ENCODE results near the gene ARHGAP23.

DNA sequence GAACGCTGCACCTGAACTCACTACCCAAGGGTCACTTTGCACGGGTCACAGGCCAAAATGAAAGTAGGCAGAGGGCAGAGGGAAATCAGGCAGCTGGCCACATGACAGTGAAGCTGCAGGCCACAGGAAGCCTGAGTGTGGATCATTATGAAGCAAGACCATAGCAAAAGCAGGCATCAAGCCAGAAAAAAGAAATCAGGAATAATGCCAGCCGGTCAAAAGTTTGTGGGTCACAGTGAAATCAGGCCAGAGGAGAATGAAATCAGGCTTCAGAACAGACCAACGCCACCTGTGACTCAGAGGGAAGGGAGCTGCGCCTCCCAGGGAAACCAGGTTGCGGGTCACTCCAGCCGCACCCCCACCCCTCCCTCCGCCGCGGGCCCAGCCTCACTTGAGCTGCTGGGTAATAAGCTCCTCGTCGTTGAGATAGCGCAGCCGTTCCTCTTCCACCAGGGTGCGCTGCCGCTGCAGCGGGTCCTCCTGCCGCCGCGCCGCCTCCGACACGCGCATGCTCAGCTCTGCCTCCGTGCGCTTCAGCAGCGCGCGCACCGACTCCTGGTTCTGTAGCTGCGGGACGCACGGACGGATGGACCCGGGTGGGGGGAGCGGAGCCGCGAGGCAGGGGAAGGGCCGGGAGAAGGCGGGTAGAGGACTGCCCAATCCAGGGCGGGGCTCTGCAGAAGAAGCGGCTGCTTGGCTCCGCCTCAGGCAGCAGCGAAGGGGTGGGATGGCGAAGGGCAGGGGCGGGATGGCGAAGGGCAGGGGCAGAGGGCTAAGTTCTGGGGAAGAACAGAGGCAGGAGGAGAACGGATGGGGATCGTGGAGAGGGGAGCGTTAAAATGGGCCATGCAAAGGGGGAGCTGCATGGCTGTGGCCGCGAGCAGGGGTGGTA, 129.8 kb downstream of the ARHGAP23 start:
- TF ChIP-seq, protein P1, sequence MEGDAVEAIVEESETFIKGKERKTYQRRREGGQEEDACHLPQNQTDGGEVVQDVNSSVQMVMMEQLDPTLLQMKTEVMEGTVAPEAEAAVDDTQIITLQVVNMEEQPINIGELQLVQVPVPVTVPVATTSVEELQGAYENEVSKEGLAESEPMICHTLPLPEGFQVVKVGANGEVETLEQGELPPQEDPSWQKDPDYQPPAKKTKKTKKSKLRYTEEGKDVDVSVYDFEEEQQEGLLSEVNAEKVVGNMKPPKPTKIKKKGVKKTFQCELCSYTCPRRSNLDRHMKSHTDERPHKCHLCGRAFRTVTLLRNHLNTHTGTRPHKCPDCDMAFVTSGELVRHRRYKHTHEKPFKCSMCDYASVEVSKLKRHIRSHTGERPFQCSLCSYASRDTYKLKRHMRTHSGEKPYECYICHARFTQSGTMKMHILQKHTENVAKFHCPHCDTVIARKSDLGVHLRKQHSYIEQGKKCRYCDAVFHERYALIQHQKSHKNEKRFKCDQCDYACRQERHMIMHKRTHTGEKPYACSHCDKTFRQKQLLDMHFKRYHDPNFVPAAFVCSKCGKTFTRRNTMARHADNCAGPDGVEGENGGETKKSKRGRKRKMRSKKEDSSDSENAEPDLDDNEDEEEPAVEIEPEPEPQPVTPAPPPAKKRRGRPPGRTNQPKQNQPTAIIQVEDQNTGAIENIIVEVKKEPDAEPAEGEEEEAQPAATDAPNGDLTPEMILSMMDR (IDR thresholded peaks at IDR 0.05; ENCODE audit: borderline replicate concordance, extremely low read depth, low read length, poor library complexity, severe bottlenecking) = peak; percentile 95
- TF ChIP-seq EZH2 (IDR thresholded peaks at IDR 0.05; ENCODE audit: borderline replicate concordance, low read depth, low read length, severe bottlenecking) = no peak

Measured in DND-41 (cell line).